GM19397 (cell line): ENCODE measurements around the gene MPPED1.

Experiments used
- ATAC-seq: cut with Tn5 transposase; IDR thresholded peaks from one replicate; pipeline ENCODE4 v1.9.1; 2021; ENCODE audit warnings: mild to moderate bottlenecking, moderate library complexity; ENCODE audit not compliant: unreplicated experiment

MPPED1 gene

DNA sequence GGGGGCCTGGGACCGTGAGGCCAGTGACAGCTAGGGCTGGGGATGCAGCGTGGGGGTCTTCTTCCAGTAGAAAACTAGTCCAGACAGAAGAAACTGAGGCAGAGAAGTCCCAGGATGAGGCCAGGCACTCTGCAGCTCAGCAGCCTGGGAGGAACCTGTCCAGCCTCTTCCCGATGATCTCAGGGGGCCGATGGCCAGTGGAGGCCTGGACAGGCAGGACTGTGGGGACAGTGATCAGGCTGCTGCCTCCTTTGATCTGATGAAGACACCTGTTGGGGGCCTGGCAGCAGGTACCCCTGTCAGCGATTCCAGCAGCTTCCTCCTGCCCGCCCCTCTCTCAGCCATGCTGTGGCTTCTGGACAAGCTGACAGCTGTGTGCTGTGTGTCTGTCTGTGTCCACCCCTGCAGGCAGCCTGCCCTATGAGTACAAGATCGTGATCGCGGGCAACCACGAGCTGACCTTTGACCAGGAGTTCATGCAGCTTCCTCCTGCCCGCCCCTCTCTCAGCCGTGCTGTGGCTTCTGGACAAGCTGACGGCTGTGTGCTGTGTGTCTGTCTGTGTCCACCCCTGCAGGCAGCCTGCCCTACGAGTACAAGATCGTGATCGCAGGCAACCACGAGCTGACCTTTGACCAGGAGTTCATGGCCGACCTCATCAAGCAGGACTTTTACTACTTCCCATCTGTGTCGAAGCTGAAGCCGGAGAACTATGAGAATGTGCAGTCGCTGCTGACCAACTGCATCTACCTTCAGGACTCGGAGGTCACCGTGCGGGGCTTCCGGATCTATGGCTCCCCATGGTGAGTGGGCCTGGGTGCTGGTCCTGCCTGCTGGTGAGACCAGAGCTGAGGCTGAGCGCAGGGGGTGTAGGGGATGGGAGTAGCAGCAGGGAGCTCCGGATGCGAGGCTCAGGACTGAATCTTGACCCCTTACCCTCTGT lies 62.6 kb downstream of the MPPED1 start:
- no peak for ATAC-seq

DNA sequence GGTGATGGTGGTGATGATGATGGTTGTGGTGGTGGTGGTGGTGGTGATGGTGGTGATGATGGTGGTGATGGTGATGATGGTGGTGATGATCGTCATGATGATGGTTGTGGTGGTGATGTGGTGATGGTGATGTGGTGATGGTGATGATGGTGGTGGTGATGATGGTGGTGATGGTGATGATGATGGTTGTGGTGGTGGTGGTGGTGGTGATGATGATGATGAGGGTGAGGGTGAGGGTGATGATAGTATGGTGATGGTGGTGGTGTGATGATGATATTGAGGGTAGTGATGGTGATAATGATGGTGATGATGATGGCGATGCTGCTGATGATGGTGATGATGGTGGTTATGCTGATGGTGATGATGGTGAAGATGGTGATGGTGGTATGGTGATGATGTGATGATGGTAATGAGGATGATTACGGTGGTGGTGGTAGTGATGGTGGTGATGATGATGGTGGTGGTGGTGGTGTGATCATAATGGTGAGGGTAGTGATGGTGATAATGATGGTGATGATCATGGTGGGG lies 63.8 kb downstream of the MPPED1 start:
- ATAC-seq: no peak

DNA sequence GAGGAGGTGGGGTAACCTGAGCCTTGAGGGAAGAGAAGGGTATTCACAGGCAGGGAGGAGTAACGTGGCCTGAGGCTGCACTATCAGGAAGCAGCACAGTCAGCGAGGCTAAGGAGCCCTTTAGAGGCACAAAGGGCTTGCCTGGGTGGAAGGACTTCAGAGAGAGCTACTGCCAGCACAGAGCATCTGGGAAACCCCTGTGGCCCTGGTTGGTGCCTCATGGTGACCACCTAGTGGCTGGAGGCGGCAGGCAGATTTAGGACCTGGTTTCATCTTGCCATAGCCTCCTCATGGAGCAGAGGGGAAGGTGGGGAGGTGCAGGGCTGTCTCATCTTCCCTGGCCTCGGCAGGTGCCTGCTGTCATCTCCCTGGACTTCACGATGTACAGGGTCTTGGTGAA lies 64.5 kb downstream of the MPPED1 start:
- ATAC-seq: no peak

DNA sequence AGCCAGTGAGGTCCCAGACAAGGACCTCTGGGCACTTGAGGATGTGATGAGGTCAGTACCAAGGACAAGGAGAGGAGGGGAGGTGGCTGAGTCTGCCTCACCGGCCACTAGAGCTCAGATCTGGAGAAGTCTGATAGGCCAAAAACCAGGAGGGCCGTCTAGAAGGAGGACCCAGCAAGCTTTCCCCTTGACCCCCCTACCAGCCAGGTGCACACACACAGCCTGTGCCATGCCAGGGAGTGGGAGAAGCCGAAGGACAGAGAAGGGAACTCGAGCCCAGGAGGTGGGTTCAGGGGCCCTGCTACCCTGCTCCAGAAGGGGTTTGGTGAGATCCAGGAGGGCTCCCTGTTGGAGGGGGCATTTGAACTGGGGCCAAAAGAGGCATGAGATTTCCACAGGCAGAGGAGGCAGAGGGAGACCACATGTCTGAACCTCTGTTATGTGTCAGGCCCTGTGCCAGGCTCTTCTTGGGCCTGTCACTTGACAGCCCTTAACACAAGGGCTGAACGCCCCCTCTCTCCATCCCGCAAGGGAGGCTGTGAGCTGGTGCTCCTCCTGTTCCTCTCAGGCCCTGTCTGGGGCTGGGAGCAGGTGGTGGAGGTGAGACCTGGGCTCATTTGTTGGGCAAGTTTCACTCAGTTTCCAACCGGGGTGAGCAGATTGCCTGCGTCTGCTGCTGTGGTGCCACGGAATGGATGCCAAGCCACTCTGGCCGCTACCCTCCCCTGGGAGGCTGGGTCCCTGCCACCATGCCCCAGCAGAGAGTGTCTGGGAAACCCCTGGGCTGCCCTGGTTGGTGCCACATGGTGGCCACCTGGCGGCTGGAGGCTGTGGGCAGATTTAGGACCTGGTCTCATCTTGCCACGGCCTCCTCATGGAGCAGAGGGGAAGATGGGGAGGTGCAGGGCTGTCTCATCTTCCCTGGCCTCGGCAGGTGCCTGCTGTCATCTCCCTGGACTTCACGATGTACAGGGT lies 65.2 kb downstream of the MPPED1 start:
- ATAC-seq: no peak

- no peak for ATAC-seq
Measured at GRCh38 chr22:43477966-43478365, 66.2 kb downstream of the MPPED1 start.

DNA sequence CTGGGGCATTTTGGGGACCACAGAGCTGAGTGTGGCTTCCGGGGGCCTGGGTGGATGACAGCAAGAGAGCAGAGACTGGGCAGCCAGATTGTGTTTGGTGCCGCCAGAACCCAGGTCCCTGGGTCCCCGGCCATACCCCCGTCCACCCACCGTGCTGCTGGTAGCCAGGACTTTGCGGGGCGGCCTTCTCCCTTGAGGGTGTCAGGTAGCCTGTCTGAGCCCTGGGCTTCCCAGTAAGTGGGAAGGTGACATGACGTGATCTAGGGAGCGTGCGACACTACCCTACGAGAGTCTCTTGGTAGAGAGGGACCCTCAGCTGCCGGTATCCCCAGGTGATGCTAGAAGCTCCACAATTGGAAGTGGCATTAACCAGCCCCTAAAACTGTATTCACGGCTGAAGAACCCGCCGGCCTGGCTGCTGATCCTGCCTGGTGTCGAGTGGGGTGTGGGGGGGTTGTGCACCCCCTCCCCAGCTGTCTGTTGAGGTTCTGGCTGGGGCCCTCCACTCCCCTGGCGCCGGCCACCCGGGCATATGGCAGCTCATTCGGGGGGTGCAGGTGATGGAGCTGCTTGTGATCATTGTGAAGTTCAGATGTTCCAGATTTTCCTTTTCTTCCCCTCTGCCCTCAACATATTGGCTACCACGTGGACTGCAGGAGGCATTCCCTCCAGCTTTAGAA lies 66.9 kb downstream of the MPPED1 start:
- ATAC-seq: no peak

- ATAC-seq: no peak
Measured at GRCh38 chr22:43479301-43479950, 67.6 kb downstream of the MPPED1 start.

- no peak for ATAC-seq
Measured at GRCh38 chr22:43479962-43480361, 68.1 kb downstream of the MPPED1 start.

DNA sequence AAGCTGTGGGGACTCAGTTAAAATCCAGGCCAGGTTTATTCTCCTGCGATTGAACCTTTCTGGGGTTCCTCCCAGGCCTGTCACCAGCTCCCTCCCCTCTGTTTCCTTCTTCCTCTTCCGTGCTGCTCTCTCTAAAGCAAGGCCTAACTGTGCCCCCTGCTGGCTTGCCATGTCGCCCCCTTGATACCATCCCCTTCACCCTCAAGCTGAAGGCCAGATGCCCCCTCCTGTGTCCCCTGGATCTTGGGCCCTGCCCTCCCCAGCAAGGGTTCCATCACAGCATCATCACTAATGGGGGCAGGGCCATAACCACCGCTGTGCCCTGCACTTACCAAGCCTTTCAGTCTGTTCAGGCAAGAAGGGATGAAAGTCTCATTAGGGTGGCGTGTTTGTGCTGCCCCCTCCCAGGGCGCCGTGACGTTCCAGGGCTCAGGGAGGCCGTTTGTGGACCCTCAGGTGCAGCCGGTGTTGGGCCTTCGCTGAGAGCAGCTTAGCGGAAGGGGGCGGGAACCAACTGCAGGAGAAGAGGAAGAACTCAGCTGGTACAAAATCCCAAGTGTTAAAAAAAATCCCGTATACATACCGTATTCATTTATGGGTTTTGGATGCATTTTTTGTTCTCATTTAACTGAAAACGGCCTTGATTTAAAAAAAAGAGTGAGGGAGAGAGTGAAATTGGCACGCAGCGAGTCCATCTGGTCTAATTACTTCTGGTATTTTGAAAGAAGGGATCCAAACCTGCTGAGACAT lies 69.9 kb downstream of the MPPED1 start:
- ATAC-seq: no peak

DNA sequence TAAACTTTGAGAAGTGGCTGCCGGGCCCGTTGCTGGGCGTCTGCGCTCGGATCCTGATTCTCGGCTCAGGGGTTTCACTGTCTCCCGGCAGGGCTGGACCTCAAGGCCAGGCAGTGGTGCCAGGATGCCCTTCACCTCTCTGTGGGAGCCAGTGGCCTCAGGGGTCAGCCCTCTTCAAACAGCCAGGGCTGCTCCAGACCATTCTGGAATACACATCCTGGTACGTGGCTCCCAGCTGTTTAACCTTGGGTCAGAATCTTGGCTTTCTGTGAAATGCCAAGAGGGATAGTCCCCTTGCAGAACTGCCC lies 70.5 kb downstream of the MPPED1 start:
- ATAC-seq: no peak

DNA sequence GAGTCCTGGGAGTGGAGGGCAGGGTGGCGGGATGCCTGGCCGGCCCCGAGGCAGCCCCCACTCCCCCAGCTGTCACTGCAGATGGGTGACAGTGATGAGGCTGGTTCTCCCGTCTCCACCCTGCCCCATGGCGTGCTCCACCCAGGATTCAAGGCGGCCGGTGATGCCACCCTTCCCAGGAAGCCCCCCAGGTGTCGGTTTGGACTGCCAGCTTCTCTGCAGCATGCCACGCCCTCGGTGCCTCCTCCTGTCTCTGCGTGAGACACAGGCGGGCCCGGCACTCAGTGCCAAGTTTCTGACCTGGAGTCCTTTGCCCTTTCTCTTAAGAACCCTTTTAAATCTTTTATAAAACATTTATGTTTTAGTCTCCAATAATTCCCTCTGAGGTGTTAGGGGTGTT lies 71.5 kb downstream of the MPPED1 start:
- no peak for ATAC-seq

- no peak for ATAC-seq
Measured at GRCh38 chr22:43483669-43484068, 71.9 kb downstream of the MPPED1 start.

- ATAC-seq: no peak
Measured at GRCh38 chr22:43484227-43484626, 72.4 kb downstream of the MPPED1 start.

GRCh38 chr22:43485502-43486089 lies 73.8 kb downstream of the MPPED1 start:
- no peak for ATAC-seq

DNA sequence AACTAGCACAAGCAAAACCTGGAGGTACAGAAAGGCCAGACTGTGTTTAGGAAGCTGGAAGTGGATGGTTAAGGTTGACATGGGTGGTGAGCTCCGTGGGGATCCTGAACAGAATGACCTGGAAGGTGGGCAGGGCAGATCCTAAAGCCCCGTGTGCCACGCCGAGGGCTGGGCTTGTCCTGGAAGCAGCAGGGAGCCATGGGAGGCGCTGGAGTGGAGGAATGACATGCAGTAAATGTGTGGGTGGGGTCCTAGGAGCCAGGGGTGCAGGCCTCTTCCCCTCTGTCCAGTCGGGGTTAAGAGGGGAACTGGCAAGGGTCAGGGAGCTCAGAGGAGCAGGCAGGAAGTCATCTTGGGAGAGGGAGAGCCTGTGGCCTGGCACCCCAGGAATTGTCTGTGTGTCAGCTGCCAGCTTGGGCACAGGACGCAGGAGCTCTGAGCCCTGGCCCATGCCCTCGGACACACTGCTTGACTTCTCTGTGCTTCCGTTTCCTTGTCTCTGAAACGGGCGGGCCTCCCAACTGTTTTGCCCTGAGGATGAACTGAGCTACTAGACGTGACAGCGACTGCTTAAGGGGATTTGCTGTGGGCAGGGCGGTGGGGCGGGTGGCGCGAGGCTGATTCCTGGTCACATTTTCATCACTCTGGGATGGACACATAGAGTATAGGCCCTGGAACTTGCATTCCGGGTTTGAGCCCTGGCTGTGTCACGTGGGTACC lies 75.7 kb downstream of the MPPED1 start:
- no peak for ATAC-seq

DNA sequence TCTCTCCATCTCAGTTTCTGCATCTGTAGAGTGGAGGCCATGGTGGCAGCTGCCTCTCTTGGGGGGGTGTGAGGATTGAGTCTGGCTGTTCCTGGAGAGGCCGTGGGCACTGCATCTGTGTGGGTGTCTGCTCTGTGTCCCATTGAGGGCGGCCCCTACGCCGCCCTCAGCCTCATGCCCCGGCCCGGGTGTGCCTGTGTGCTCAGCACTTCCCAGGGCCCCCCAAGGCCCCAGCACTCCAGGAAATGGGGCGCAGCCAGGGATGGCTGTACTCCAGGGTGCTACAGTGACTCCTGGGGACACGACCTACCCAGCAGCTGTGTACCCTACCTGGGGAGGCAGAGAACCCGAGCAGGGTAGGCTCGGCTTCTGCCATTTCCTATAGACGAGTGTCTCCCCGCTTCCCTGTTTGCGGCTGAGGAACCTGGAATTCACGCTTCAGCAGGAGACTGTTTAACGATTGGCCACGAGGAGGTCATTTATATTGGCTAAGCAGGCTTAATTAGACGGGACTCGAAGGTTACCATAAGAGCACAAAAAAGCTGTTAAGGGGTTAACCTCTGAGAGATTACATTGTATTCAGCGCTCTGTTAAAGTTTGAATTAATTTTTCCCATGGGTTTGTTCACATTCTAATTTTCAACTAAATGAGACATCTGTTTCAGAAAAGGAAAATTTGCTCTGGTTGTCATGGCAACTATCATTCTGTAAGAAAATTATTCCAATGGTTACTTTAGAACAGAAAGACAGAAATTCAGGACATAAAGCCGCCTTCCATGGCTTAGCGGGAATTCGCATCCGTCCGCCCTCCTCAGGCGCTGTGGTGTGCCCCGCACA lies 76.4 kb downstream of the MPPED1 start:
- ATAC-seq: no peak

GRCh38 chr22:43488937-43489336 lies 77.1 kb downstream of the MPPED1 start:
- ATAC-seq: no peak

- ATAC-seq: no peak
Measured at GRCh38 chr22:43490311-43490710, 78.5 kb downstream of the MPPED1 start.
